ENCODE results near the gene PLCH2.

Gene PLCH2

GRCh38 chr1:2499986-2500596 is 24.0 kb downstream of the PLCH2 start:
- H3K36me3 ChIP-seq (ENCODE audit: control insufficient read depth, insufficient read depth, low read length): no peaks in the 10 kb centered on the region
- no peak overlapping the region for H3K4me3 ChIP-seq (replicated peaks; ENCODE audit: low read depth, low read length)
- TF ChIP-seq CTCF (IDR thresholded peaks at IDR 0.05; ENCODE audit: insufficient read depth, low read length, poor library complexity, severe bottlenecking): no peak
- no peaks in the 10 kb centered on the region; the same call in 1 of the 2 replicates for H3K27me3 ChIP-seq (replicated peaks; ENCODE audit: control insufficient read depth, insufficient read depth, low read length)
- DNase-seq (ENCODE audit: extremely low read depth, insufficient read length): no peak

GRCh38 chr1:2501041-2501819 is 25.1 kb downstream of the PLCH2 start:
- no peak for TF ChIP-seq CTCF (IDR thresholded peaks at IDR 0.05; ENCODE audit: insufficient read depth, low read length, poor library complexity, severe bottlenecking)
- no peak overlapping the region for H3K4me3 ChIP-seq (replicated peaks; ENCODE audit: low read depth, low read length)
- DNase-seq (ENCODE audit: extremely low read depth, insufficient read length): no peak
- no peaks in the 10 kb centered on the region for H3K36me3 ChIP-seq (ENCODE audit: control insufficient read depth, insufficient read depth, low read length)
- no peaks in the 10 kb centered on the region for H3K27me3 ChIP-seq (replicated peaks; ENCODE audit: control insufficient read depth, insufficient read depth, low read length)

- no peak for TF ChIP-seq CTCF (IDR thresholded peaks at IDR 0.05; ENCODE audit: insufficient read depth, low read length, poor library complexity, severe bottlenecking)
- Histone ChIP-seq H3K36me3 (ENCODE audit: control insufficient read depth, insufficient read depth, low read length) (no peaks in the 10 kb centered on the region; the same call in 1 of the 2 replicates), H3K4me3 (replicated peaks; ENCODE audit: low read depth, low read length) (no peak overlapping the region), H3K27me3 (replicated peaks; ENCODE audit: control insufficient read depth, insufficient read depth, low read length) (no peaks in the 10 kb centered on the region)
- no peak for DNase-seq (ENCODE audit: extremely low read depth, insufficient read length)
Measured at GRCh38 chr1:2501820-2502119, 25.7 kb downstream of the PLCH2 start.

- no peak for TF ChIP-seq CTCF (IDR thresholded peaks at IDR 0.05; ENCODE audit: insufficient read depth, low read length, poor library complexity, severe bottlenecking)
- no peaks in the 10 kb centered on the region; the same call in 1 of the 2 replicates for H3K36me3 ChIP-seq (ENCODE audit: control insufficient read depth, insufficient read depth, low read length)
- H3K4me3 ChIP-seq (replicated peaks; ENCODE audit: low read depth, low read length): no peak overlapping the region
- no peaks in the 10 kb centered on the region for H3K27me3 ChIP-seq (replicated peaks; ENCODE audit: control insufficient read depth, insufficient read depth, low read length)
- no peak for DNase-seq (ENCODE audit: extremely low read depth, insufficient read length)
Measured at GRCh38 chr1:2502210-2502609, 26.1 kb downstream of the PLCH2 start.

GRCh38 chr1:2502661-2503553 is 26.8 kb downstream of the PLCH2 start:
- Histone ChIP-seq H3K36me3 (ENCODE audit: control insufficient read depth, insufficient read depth, low read length) (peaks cover 2% of the 10 kb centered on the region), H3K27me3 (replicated peaks; ENCODE audit: control insufficient read depth, insufficient read depth, low read length) (no peaks in the 10 kb centered on the region), H3K4me3 (replicated peaks; ENCODE audit: low read depth, low read length) (no peak overlapping the region)
- no peak for TF ChIP-seq CTCF (IDR thresholded peaks at IDR 0.05; ENCODE audit: insufficient read depth, low read length, poor library complexity, severe bottlenecking)
- no peak for DNase-seq (ENCODE audit: extremely low read depth, insufficient read length)
